Activated CD8-positive, alpha-beta memory T cell treated with anti-CD3 and anti-CD28 coated beads for 36 hours (primary cell): Measurements from ENCODE around the gene SLC22A6. TPM values are rescaled to one million over a fixed set of nuclear protein-coding genes. Genes with fewer than 3 reads are reported as not detected.

Experiments
- CTCF ChIA-PET: fragments of 350-600 bp; sonication (Branson Sonifier 250); formaldehyde crosslinking; loops from one replicate; lab custom pipeline; 2021; ENCODE audit warnings: antibody characterized with exemption; lab: Charles Lee
- POLR2A ChIA-PET: fragments of 350-600 bp; sonication (Branson Sonifier 250); formaldehyde crosslinking; loops from one replicate; lab custom pipeline; 2021; ENCODE audit warnings: antibody characterized with exemption; lab: Charles Lee
- total RNA-seq, 2 experiments: library from RNA; stranded (reverse); gene quantifications; one replicate each; pipeline ENCODE4 v1.2.3, GENCODE V29; 2021

SLC22A6 gene
- total RNA-seq, 2 experiments from 2014 or later: not detected

- ChIA-PET CTCF (no interaction called here), POLR2A (no interaction called here)
Measured at GRCh38 chr11:62999156-62999555, 14.4 kb upstream of the SLC22A6 start.

- POLR2A ChIA-PET: no interaction called here
- CTCF ChIA-PET: interaction anchor here (0.9 to 1.2 kb wide), 2 partner anchors 12 to 91 kb away, joined by 3 read pairs; no protein-coding TSS in a partner anchor
Measured at GRCh38 chr11:62996271-62996670, 11.5 kb upstream of the SLC22A6 start.

- CTCF ChIA-PET: no interaction called here
Measured at GRCh38 chr11:62994775-62995174, 10.0 kb upstream of the SLC22A6 start.

GRCh38 chr11:62988276-62988675 lies 3.5 kb upstream of the SLC22A6 start:
- POLR2A ChIA-PET: no interaction called here
- CTCF ChIA-PET: no interaction called here

More at GRCh38 chr11:62994775-62995174, 10.0 kb upstream of the SLC22A6 start:
- POLR2A ChIA-PET: no interaction called here

GRCh38 chr11:62985041-62985750 lies 429 bp upstream of the SLC22A6 start:
- CTCF ChIA-PET: no interaction called here
- POLR2A ChIA-PET: no interaction called here

- ChIA-PET CTCF (interaction anchor here (0.6 kb wide), 1 partner anchor 86 kb away, joined by 3 read pairs; no protein-coding TSS in a partner anchor), POLR2A (no interaction called here)
Measured at GRCh38 chr11:62983536-62984199, 1.1 kb downstream of the SLC22A6 start.

GRCh38 chr11:62981743-62982142 lies 3.0 kb downstream of the SLC22A6 start:
- POLR2A ChIA-PET: no interaction called here
- CTCF ChIA-PET: no interaction called here

- CTCF ChIA-PET: interaction anchor here (1.3 kb wide), 1 partner anchor 44 kb away, joined by 5 read pairs; no protein-coding TSS in a partner anchor
- POLR2A ChIA-PET: no interaction called here
Measured at GRCh38 chr11:62980133-62980760, 4.5 kb downstream of the SLC22A6 start.

GRCh38 chr11:62976109-62976508 lies 8.7 kb downstream of the SLC22A6 start:
- POLR2A ChIA-PET: no interaction called here
- CTCF ChIA-PET: interaction anchor here (0.6 to 2.3 kb wide), 4 partner anchors 11 to 263 kb away, joined by 3 to 16 read pairs (median 3); no protein-coding TSS in a partner anchor

- POLR2A ChIA-PET: no interaction called here
Measured at GRCh38 chr11:62974848-62975522, 9.8 kb downstream of the SLC22A6 start.

GRCh38 chr11:62965574-62965973 lies 19.2 kb downstream of the SLC22A6 start:
- ChIA-PET POLR2A (no interaction called here), CTCF (interaction anchor here (1.0 to 1.5 kb wide), 2 partner anchors 10 to 59 kb away, joined by 3 read pairs; no protein-coding TSS in a partner anchor)

More at GRCh38 chr11:62974848-62975522, 9.8 kb downstream of the SLC22A6 start:
- CTCF ChIA-PET: interaction anchor here (0.7 to 2.3 kb wide), 6 partner anchors 26 to 71 kb away, joined by 3 to 16 read pairs (median 3); partner anchors contain the start of gene CHRM1

GRCh38 chr11:62962391-62962790 lies 22.4 kb downstream of the SLC22A6 start:
- POLR2A ChIA-PET: no interaction called here
- CTCF ChIA-PET: no interaction called here

GRCh38 chr11:62961017-62961570 lies 23.7 kb downstream of the SLC22A6 start:
- ChIA-PET POLR2A (no interaction called here), CTCF (interaction anchor here (0.7 kb wide), 1 partner anchor 12 kb away, joined by 3 read pairs; no protein-coding TSS in a partner anchor)

GRCh38 chr11:62959422-62959980 lies 25.3 kb downstream of the SLC22A6 start:
- CTCF ChIA-PET: no interaction called here

GRCh38 chr11:62958547-62959421 lies 26.0 kb downstream of the SLC22A6 start:
- ChIA-PET CTCF (no interaction called here), POLR2A (no interaction called here)

More at GRCh38 chr11:62959422-62959980, 25.3 kb downstream of the SLC22A6 start:
- POLR2A ChIA-PET: no interaction called here

GRCh38 chr11:62957147-62957546 lies 27.6 kb downstream of the SLC22A6 start:
- ChIA-PET POLR2A (no interaction called here), CTCF (interaction anchor here (1.0 kb wide), 1 partner anchor 51 kb away, joined by 4 read pairs; no protein-coding TSS in a partner anchor)

GRCh38 chr11:62954478-62954877 lies 30.3 kb downstream of the SLC22A6 start:
- ChIA-PET CTCF (no interaction called here), POLR2A (no interaction called here)

- POLR2A ChIA-PET: no interaction called here
- CTCF ChIA-PET: no interaction called here
Measured at GRCh38 chr11:62953811-62954210, 31.0 kb downstream of the SLC22A6 start.
